GM19328 (cell line): Measurements from ENCODE around the gene SPRED2.

ENCODE experiments used
- ATAC-seq: cut with Tn5 transposase; IDR thresholded peaks from one replicate; pipeline ENCODE4 v1.9.1; 2021; ENCODE audit warnings: mild to moderate bottlenecking, moderate library complexity; ENCODE audit not compliant: unreplicated experiment

SPRED2 gene

GRCh38 chr2:65316072-65316471 is 116.3 kb downstream of the SPRED2 start:
- no peak for ATAC-seq

GRCh38 chr2:65314801-65315441 is 117.5 kb downstream of the SPRED2 start:
- no peak for ATAC-seq

- ATAC-seq = no peak
These were observed 118.5 kb downstream of the SPRED2 start for GRCh38 chr2:65313954-65314256.

- ATAC-seq = no peak
These were observed 119.1 kb downstream of the SPRED2 start for GRCh38 chr2:65313126-65313953.

- no peak for ATAC-seq
These were observed 120.8 kb downstream of the SPRED2 start for GRCh38 chr2:65311596-65311995.

GRCh38 chr2:65311049-65311448 is 121.3 kb downstream of the SPRED2 start:
- no peak for ATAC-seq

GRCh38 chr2:65309699-65310098 is 122.7 kb downstream of the SPRED2 start:
- no peak for ATAC-seq

GRCh38 chr2:65305934-65306333 is 126.5 kb downstream of the SPRED2 start:
- no peak for ATAC-seq

GRCh38 chr2:65300761-65301711 is 131.4 kb downstream of the SPRED2 start:
- peak; percentile 84 for ATAC-seq

- ATAC-seq = no peak
These were observed 132.2 kb downstream of the SPRED2 start for GRCh38 chr2:65300134-65300760.

- ATAC-seq = no peak
These were observed 133.2 kb downstream of the SPRED2 start for GRCh38 chr2:65299246-65299645.

GRCh38 chr2:65298089-65298488 is 134.3 kb downstream of the SPRED2 start:
- ATAC-seq = no peak

GRCh38 chr2:65297544-65297943 is 134.9 kb downstream of the SPRED2 start:
- ATAC-seq = no peak

GRCh38 chr2:65296971-65297370 is 135.4 kb downstream of the SPRED2 start:
- ATAC-seq = no peak

GRCh38 chr2:65294701-65295100 is 137.7 kb downstream of the SPRED2 start:
- no peak for ATAC-seq

GRCh38 chr2:65294136-65294535 is 138.3 kb downstream of the SPRED2 start:
- no peak for ATAC-seq

- no peak for ATAC-seq
These were observed 139.0 kb downstream of the SPRED2 start for GRCh38 chr2:65293376-65293775.

- ATAC-seq = no peak
These were observed 139.9 kb downstream of the SPRED2 start for GRCh38 chr2:65292461-65293011.

- no peak for ATAC-seq
These were observed 140.3 kb downstream of the SPRED2 start for GRCh38 chr2:65292106-65292400.

- ATAC-seq = no peak
These were observed 140.9 kb downstream of the SPRED2 start for GRCh38 chr2:65291216-65292105.
